ENCODE measurements around the gene MYL12A. TPM values are rescaled to one million over a fixed set of nuclear protein-coding genes. Genes with fewer than 3 reads are reported as not detected.

The MYL12A gene
- total and polyA plus RNA-seq, 2 experiments from 2014 or later: 152 to 420 TPM

- no peaks in the 10 kb centered on the region for H3K27me3 ChIP-seq
- peak; percentile 44 for TF ChIP-seq CTCF (IDR thresholded peaks at IDR 0.05; ENCODE audit: low read depth, low read length)
- H3K27ac ChIP-seq: peak overlapping the region; percentile 56
- no peaks in the 10 kb centered on the region for H3K36me3 ChIP-seq
- no peaks in the 10 kb centered on the region for H3K9me3 ChIP-seq (ENCODE audit: low read depth)
- H3K4me1 ChIP-seq (ENCODE audit: low read depth): peaks cover 5% of the 10 kb centered on the region
- peak; percentile 91 to 93 for DNase-seq (ENCODE audit: low read depth in 1 of 2, low spot score in 1 of 2)
- H3K4me3 ChIP-seq: peak overlapping the region; percentile 92
Observed at GRCh38 chr18:3297025-3297984, 49.7 kb downstream of the MYL12A start.

GRCh38 chr18:3304832-3305231 is 57.2 kb downstream of the MYL12A start:
- Histone ChIP-seq H3K27ac (no peak overlapping the region), H3K4me1 (ENCODE audit: low read depth) (no peaks in the 10 kb centered on the region), H3K36me3 (no peaks in the 10 kb centered on the region), H3K27me3 (no peaks in the 10 kb centered on the region), H3K9me3 (ENCODE audit: low read depth) (no peaks in the 10 kb centered on the region), H3K4me3 (no peak overlapping the region)
- no peak for DNase-seq (ENCODE audit: low read depth in 1 of 2, low spot score in 1 of 2)
- no peak for TF ChIP-seq CTCF (IDR thresholded peaks at IDR 0.05; ENCODE audit: low read depth, low read length)

GRCh38 chr18:3305354-3305762 is 57.8 kb downstream of the MYL12A start:
- no peaks in the 10 kb centered on the region for H3K36me3 ChIP-seq
- peak in 1 of 2 donors; percentile 96 for DNase-seq (ENCODE audit: low read depth in 1 of 2, low spot score in 1 of 2)
- H3K27ac ChIP-seq: no peak overlapping the region
- TF ChIP-seq CTCF (IDR thresholded peaks at IDR 0.05; ENCODE audit: low read depth, low read length): no peak
- H3K27me3 ChIP-seq: no peaks in the 10 kb centered on the region
- H3K9me3 ChIP-seq (ENCODE audit: low read depth): no peaks in the 10 kb centered on the region
- no peak overlapping the region for H3K4me3 ChIP-seq
- no peaks in the 10 kb centered on the region for H3K4me1 ChIP-seq (ENCODE audit: low read depth)

Other genes with a start within 250 kb of the MYL12A start
- 29.2 and 50.8 TPM in 2 replicates for gene LPIN2, start 234.7 kb upstream of the MYL12A start, total RNA-seq
- 18.1 and 27.4 TPM in 2 replicates for gene LPIN2, start 234.7 kb upstream of the MYL12A start, polyA plus RNA-seq
- gene MYOM1, start 27.8 kb upstream of the MYL12A start, total RNA-seq: 209 and 219 TPM in 2 replicates
- 182 and 194 TPM in 2 replicates for gene MYOM1, start 27.8 kb upstream of the MYL12A start, polyA plus RNA-seq
- 74.8 and 137 TPM in 2 replicates for gene MYL12B, start 14.3 kb downstream of the MYL12A start, total RNA-seq
- 211 and 299 TPM in 2 replicates for gene MYL12B, start 14.3 kb downstream of the MYL12A start, polyA plus RNA-seq
- gene TGIF1, start 202.4 kb downstream of the MYL12A start, total RNA-seq: 43.0 and 62.7 TPM in 2 replicates
- 41.2 and 62.8 TPM in 2 replicates for gene TGIF1, start 202.4 kb downstream of the MYL12A start, polyA plus RNA-seq

Measured in cardiac muscle cell (in vitro differentiated cells and primary cell).